Measurements from ENCODE around the gene FLG2. TPM values are rescaled to one million over a fixed set of nuclear protein-coding genes. Genes with fewer than 3 reads are reported as not detected.

FLG2 gene
- total RNA-seq (2013) = not detected
- polyA plus RNA-seq (not detected), polyA minus RNA-seq (under 0.01 TPM in 1 of 2 replicates, not detected in the other), total RNA-seq (0 to 2.3 (median 0.08) reads per million in 11 experiments)

- Mint-ChIP-seq H3K36me3 (no peaks in the 10 kb centered on the region), H3K9me3 (peaks cover 0 to 10% (median 7%) of the 10 kb centered on the region in 7 donors), H3K4me1 (no peaks in the 10 kb centered on the region), H3K4me3 (no peak within 1 kb of the TSS), H3K27me3 (ENCODE audit: low read depth in 3 of 3) (peaks cover 0 to 3% (median 3%) of the 10 kb centered on the region in 3 donors), H3K27ac (no peak within 1 kb of the TSS)
- Histone ChIP-seq H3K9ac (ENCODE audit: insufficient read depth, low read length, poor library complexity, severe bottlenecking) (no peak within 1 kb of the TSS), H3K79me2 (ENCODE audit: insufficient read depth, low read length) (no peaks in the 10 kb centered on the region), H3K27me3 (ENCODE audit: control insufficient read depth in 2 of 2, insufficient read depth in 2 of 2, low read length in 2 of 2) (no peaks in the 10 kb centered on the region), H2AFZ (ENCODE audit: insufficient read depth, low read depth, low read length, poor library complexity, severe bottlenecking) (no peak within 1 kb of the TSS), H3K9me3 (replicated peaks in 1 of 2; ENCODE audit: control insufficient read depth in 1 of 2, insufficient read depth in 1 of 2, low read length in 2 of 2) (peaks cover 3 to 18% of the 10 kb centered on the region in 2 donors), H3K4me1 (ENCODE audit: control insufficient read depth in 1 of 2, insufficient read depth in 2 of 2, low read length in 2 of 2) (no peaks in the 10 kb centered on the region), H4K20me1 (ENCODE audit: insufficient read depth, low read length) (no peaks in the 10 kb centered on the region), H3K4me2 (replicated peaks; ENCODE audit: extremely low read depth, low read length, poor library complexity, severe bottlenecking) (no peak within 1 kb of the TSS), H3K4me3 (replicated peaks in 1 of 3; ENCODE audit: low read depth in 2 of 3, low read length in 3 of 3) (no peak within 1 kb of the TSS), H3K36me3 (replicated peaks in 1 of 2; ENCODE audit: control insufficient read depth in 1 of 2, insufficient read depth in 2 of 2, low read length in 2 of 2) (no peaks in the 10 kb centered on the region), H3K27ac (ENCODE audit: low read depth in 1 of 2, low read length in 2 of 2) (no peak within 1 kb of the TSS)
- no CpG with 5 or more reads among the region's 2 CpGs for WGBS (ENCODE audit: insufficient coverage)
- DNase-seq = no peak
- intact Hi-C loops (cut with micrococcal nuclease) = no loop called here
- TF ChIP-seq CTCF (IDR thresholded peaks at IDR 0.05) = no peak
Observed at GRCh38 chr1:152359906-152360305, at the start of gene FLG2. Gene FLG2, minus strand, starts transcription at chr1:152360006. Its CDS starts 1,122 bp downstream, at chr1:152358884.

GRCh38 chr1:152408664-152409063 lies 48.9 kb upstream of the FLG2 start:
- Mint-ChIP-seq H3K4me1 (no peaks in the 10 kb centered on the region), H3K9me3 (peaks cover 0 to 2% (median 0%) of the 10 kb centered on the region in 7 donors), H3K27ac (no peak overlapping the region), H3K27me3 (ENCODE audit: low read depth in 3 of 3) (peaks cover 4 to 12% (median 8%) of the 10 kb centered on the region in 3 donors), H3K36me3 (no peaks in the 10 kb centered on the region), H3K4me3 (no peak overlapping the region)
- no peaks in the 10 kb centered on the region for H3K4me1 ChIP-seq (ENCODE audit: control insufficient read depth in 1 of 2, insufficient read depth in 2 of 2, low read length in 2 of 2)
- no peaks in the 10 kb centered on the region for H3K9me3 ChIP-seq (replicated peaks in 1 of 2; ENCODE audit: control insufficient read depth in 1 of 2, insufficient read depth in 1 of 2, low read length in 2 of 2)
- TF ChIP-seq CTCF (IDR thresholded peaks at IDR 0.05) = no peak
- no peak overlapping the region for H2AFZ ChIP-seq (ENCODE audit: insufficient read depth, low read depth, low read length, poor library complexity, severe bottlenecking)
- H4K20me1 ChIP-seq (ENCODE audit: insufficient read depth, low read length) = no peaks in the 10 kb centered on the region
- no CpG with 5 or more reads among the region's 4 CpGs for WGBS (ENCODE audit: insufficient coverage)
- H3K4me3 ChIP-seq (replicated peaks in 1 of 3; ENCODE audit: low read depth in 2 of 3, low read length in 3 of 3) = no peak overlapping the region
- DNase-seq = no peak
- H3K36me3 ChIP-seq (replicated peaks in 1 of 2; ENCODE audit: control insufficient read depth in 1 of 2, insufficient read depth in 2 of 2, low read length in 2 of 2) = no peaks in the 10 kb centered on the region
- no peak overlapping the region for H3K27ac ChIP-seq (ENCODE audit: low read depth in 1 of 2, low read length in 2 of 2)
- no peak overlapping the region for H3K9ac ChIP-seq (ENCODE audit: insufficient read depth, low read length, poor library complexity, severe bottlenecking)
- no peaks in the 10 kb centered on the region for H3K79me2 ChIP-seq (ENCODE audit: insufficient read depth, low read length)
- H3K27me3 ChIP-seq (ENCODE audit: control insufficient read depth in 2 of 2, insufficient read depth in 2 of 2, low read length in 2 of 2) = peaks cover 0 to 2% of the 10 kb centered on the region in 2 donors
- no peak overlapping the region for H3K4me2 ChIP-seq (replicated peaks; ENCODE audit: extremely low read depth, low read length, poor library complexity, severe bottlenecking)
- intact Hi-C loops (cut with micrococcal nuclease) = no loop called here

Measured in CD14-positive monocyte (primary cell).